SKM-1 (cell line): ENCODE data around the gene TMPRSS12.
"Not testable (repeated sequence)": the region's sequence is repeated elsewhere in the genome, so short reads cannot be mapped to it uniquely, and the experiment has no call there.

Experiments
- DNase-seq: peaks from one replicate; lab custom pipeline; 2025; ENCODE audit not compliant: unreplicated experiment; lab: John Stamatoyannopoulos, UW

The TMPRSS12 gene, protein sequence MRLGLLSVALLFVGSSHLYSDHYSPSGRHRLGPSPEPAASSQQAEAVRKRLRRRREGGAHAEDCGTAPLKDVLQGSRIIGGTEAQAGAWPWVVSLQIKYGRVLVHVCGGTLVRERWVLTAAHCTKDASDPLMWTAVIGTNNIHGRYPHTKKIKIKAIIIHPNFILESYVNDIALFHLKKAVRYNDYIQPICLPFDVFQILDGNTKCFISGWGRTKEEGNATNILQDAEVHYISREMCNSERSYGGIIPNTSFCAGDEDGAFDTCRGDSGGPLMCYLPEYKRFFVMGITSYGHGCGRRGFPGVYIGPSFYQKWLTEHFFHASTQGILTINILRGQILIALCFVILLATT

DNA sequence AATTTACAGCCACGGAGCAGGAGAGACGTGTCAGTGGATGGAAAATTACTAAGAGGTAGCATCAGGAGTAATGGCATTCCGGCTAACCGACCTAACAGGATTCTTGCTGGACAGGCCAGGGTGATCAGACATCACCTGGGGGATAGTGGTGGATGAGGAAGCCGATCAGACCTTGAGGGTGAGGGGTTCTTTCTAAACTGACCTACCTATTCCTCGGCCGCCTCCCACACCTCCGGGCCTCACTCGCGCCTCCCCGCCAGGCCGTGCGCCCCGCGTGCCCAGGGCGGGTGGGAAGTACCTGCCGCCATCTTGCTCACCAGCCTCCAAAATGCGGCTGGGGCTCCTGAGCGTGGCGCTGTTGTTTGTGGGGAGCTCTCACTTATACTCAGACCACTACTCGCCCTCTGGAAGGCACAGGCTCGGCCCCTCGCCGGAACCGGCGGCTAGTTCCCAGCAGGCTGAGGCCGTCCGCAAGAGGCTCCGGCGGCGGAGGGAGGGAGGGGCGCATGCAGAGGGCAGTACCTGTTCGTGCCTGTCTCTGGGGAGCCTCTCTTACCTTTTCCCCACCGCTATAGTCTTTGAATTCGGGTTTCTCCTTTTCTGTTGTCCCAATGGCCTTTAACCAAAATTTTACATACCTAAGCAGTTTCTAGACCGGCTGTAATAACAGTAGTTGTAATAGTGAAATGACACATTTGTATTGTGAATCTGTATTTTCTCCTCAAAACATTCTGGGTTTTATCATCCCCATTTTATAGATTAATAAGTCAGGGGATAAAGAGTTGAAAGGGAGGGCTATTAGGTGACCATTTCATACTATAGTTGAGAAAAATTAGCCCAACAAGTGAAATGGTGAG lies at the start of gene TMPRSS12:
TMPRSS12 (plus strand) TSS at position 290 of the 857 bp plus-strand sequence; CDS start at position 329, 39 bp downstream.
- no peak for DNase-seq

DNA sequence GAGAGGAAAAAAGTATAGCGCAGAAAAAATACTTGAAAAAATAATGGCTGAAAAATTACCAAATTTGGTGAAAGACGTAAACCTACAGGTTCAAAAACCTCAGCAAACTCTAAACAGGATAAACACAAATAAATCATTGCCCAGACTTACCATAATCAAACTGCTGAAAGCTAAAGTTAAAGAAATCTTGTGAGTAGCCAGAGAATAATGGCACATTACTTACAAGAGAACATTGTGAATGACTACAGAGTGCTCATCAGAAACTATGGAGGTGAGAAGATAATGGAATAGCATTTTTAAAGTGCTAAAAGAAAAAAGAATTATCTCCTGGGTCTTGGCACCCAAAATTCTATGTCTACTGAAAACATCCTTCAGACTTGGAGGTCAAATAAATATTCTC lies 42.8 kb upstream of the TMPRSS12 start:
- no peak for DNase-seq

DNA sequence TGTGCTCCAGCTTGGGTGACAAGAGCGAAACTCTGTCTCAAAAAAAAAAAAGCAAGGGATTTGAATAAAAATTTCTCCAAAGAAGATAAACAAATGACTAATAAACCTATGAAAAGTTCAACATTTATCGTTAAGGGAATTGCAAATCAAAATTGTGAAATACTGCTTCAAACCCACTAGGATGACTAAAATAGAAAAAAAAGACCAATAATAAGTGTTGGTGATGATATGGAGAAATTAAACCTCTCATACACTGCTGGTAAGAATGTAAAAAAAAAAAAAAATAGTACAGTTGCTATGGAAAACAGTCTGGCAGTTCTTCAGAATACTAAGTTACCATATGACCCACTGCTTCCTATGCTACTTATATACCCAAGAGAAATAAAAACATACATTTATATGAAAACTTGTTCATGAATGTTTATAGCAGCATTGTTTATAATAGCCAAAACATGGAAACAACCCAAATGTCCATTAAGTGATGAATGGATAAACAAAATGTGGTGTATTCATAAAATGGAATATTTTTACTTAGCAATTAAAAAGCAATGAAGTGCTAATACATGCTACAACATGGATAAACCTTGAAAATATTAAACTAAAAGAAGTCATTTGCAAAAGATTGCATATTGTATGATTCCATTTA lies 39.4 kb upstream of the TMPRSS12 start:
- DNase-seq = no peak

DNA sequence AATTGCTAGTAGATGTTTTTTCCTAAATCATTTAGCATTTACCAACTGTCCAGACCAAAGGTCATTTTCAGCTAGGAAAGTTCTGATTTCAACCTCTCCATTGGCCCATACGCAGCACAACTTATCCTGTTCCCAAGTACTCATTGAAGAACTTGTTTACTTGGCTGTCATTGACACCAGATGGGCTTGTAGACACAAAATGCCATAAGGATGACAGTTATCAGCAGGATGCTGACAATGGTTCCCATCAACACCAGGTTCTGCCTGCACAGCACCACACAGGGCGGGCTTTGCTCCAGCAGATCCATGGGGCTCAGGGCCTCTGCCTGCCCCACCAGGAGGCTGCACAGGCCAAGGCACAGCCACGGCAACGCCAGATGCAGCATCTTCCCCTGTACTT lies 36.5 kb upstream of the TMPRSS12 start:
- DNase-seq = no peak

DNA sequence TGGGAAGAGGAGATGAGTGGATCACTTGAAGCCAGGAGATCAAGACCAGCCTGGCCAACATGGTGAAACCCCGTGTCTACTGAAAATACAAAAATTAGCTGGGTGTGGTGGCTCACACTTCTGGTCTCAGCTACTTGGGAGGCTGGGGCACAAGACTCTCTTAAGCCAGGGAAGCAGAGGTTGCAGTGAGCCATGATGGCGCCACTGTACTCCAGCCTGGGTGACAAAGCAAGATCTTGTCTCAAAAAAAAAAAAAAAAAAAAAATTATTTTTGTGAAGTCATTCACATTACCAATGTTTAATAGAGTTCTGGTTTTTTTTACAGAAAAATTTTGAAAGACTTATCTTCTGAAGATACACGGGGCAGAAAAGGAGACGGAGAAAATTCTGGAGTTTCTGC lies 33.6 kb upstream of the TMPRSS12 start:
- not testable (repeated sequence) for DNase-seq

DNA sequence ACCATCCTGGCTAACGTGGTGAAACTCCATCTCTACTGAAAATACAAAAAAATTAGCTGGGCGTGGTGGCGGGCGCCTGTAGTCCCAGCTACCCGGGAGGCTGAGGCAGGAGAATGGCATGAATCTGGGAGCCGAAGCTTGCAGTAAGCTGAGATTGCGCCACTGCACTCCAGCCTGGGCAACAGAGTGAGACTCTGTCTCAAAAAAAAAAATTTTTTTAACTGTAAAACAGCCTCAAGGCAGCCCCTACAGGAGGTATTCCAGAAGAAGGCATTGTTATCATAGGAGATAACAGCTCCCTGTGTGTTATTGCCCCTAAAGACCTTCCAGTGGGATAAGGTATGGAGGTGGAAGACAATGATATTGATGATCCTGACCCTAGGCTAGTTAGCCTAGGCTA lies 27.8 kb upstream of the TMPRSS12 start:
- not testable (repeated sequence) for DNase-seq

DNA sequence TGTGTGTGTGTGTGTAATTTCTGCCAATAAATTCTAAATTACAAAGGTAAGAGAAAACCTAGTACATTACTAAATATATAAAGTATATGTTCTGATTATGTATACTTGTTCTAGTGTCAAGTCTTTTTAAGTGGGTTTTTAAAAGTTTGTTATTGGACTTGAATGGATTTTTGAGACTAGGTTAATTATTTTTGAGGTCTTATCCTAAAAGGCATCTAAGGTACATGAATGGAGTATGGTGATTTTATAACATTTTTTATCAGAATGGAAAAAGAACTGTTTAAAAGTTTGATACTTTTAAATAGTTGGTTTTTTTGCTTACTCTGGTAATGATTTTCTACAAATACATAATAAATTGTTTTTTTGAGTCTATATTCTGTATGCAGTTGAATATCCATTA lies 22.5 kb upstream of the TMPRSS12 start:
- DNase-seq = no peak

DNA sequence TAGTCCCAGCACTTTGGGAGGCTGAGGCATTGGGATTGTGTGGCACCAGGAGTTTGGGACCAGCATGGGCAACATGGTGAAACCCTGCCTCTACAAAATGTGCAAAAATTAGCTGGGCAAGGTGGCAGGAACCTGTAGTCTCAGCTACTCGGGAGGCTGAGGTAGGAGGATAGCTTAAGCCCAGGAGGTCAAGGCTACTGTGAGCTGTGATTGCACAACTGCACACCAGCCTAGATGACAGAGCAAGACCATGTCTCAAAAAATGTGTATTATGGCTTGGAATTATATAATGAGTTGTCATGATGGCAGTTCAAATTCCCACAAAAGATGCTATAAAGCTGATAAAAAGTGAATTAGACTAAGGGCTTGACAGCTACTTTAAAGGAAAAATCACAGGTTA lies 20.6 kb upstream of the TMPRSS12 start:
- DNase-seq = no peak

DNA sequence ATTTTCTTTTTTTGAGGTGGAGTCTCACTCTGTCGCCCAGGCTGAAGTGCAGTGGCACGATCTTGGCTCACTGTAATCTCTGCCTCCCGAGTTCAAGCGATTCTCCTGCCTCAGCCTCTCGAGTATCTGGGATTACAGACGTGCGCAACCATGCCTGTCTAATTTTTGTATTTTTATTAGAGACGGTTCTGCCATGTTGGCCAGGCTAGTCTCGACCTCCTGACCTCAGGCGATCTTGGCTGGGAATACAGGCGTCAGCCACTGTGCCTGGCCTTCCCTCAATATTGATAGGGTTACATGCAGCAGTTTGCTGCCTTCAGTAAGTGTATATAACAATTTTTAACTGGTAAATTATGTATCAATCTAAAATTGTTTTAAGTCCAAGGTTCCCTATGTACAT lies 19.0 kb upstream of the TMPRSS12 start:
- DNase-seq = not testable (repeated sequence)

DNA sequence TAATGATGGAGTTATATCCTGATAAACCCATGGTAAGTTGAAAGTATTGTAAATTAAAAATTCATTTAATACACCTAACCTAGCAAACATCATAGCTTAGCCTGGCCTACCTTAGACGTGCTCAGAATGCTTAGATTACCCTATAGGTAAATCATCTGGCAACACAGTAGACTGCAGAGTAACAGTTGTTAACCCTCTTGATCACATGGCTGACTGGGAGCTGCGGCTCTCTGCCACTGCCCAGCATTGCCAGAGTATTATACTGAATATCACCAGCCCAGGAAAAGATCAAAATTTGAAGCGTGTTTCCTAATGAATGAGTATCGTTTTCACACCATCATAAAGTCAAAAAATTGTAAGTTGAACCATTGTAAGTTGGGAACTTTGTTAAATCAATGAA lies 17.8 kb upstream of the TMPRSS12 start:
- DNase-seq = no peak

DNA sequence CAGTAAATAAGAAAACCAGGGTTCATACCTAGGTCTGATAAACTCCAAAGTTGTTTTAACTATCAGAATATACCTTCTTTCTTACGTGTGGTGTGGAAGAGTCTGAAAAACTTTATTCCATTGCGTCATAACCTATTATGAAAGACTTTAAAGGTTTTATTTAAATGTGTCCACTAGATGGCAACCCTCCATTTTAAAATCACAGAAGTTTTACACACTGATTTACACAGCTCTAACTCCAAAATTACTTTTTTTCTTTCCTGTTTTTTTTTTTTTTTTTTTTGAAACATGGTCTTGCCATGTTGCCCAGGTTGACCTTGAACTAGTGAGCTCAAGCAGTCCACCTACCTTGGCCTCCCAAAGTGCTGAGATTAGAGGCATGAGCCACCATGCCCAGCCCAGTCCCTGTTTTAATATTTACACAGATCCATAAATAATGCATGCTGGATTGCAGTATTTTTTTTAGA lies 17.3 kb upstream of the TMPRSS12 start:
- peak; percentile 20 for DNase-seq

DNA sequence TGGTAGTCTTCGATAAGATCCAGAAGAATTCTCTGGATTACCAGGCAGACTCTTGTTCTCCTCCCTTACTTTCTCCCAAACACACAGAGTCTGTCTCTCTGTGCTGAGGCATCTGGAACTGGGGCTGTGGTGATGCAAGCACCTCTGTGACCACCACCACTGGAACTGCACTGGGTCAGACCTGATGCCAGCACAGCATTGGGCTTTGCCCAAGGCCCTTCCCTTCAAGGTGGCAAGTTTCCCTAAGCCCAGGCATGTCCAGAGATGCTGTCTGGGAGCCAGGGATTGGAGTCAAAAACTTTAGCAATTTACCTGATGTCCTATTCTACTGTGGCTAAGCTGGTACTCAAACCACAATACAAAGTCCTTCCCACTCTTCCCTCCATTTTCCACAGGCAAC lies 14.6 kb upstream of the TMPRSS12 start:
- DNase-seq = no peak

DNA sequence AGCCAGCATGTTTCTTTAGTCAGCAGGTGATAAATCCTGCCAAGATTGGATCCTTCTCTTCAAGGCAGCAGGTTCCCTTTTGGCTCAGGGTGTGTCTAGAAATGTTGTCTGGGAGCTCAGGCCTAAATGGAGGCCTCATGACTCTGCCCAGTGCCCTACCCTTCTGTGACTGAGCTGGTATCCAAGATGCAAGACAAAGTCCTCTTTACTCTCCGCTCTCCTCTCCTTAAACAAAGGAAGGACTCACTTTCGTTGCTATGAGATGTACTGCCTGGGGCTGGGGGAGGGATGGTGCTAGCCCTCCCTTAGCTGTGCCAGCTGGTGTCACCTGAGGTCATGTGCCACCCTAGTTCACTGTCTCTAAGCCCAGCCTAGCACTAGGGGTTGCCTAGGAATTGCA lies 13.8 kb upstream of the TMPRSS12 start:
- DNase-seq = no peak

DNA sequence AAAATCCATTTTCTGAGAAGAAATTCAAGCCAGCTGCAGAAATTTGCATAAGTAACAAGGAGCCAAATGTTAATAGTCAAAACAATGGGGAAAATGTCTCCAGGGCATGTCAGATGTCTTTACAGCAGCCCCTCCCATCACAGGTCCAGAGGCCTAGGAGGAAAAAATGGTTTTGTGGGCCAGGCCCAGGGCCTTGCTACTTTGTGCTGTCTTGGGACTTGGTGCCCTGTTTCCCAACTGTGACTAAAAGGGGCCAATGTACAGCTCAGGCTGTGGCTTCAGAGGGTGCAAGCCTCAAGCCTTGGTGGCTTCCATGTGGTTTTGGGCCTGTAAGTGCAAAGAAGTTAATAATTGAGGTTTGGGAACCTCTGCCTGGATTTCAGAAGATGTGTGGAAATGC lies 8.9 kb upstream of the TMPRSS12 start:
- DNase-seq = not testable (repeated sequence)

DNA sequence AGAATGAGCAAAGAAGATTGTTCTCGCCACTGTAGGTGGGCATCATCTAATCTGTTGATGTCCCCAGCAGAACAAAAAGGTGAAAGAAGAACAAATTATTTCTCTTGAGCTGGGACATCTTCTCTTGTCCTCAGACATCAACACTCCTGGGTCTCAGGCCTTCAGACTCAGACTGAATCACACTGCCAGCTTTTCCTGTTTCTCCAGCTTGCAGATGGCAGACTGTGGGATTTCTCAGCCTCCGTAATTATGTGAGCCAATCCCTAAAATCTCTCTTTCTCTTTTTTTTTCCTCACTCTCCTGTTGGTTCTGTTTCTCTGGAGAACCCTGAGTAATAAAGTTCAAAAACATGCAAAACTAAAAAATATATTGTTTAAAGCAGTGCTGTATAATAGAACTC lies 3.7 kb upstream of the TMPRSS12 start:
- DNase-seq = no peak

DNA sequence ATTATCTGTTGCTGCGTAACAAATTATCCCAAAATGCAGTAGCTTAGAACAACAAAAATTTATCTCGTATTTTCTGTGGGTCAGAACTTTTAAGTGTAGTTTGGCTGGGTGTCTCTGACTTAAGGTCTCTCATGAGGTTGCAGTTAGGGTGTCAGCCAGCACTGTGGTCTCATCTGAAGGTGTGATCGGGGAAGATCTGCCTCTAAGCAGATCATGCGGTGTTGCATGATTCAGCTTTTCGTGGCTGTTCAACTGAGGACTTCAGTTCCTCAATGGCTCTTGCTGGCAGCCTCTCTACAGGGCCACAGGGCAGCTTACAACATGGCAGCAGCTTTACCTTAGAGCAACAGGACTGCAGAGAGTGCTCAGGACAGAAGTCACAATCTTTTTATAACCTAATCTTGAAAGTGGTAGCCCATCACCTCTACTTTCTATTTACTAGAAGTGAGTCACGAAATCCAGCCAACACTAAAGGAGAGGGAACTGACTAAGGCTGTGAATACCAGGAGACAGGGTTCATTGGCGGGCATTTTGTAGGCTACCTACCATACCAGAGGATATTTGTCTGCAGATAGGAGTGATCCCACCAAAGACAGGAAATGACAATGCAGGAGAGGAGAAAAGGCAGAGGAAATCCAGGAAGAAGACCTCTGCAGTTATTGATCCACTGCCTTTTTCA lies 1.8 kb upstream of the TMPRSS12 start:
- no peak for DNase-seq

DNA sequence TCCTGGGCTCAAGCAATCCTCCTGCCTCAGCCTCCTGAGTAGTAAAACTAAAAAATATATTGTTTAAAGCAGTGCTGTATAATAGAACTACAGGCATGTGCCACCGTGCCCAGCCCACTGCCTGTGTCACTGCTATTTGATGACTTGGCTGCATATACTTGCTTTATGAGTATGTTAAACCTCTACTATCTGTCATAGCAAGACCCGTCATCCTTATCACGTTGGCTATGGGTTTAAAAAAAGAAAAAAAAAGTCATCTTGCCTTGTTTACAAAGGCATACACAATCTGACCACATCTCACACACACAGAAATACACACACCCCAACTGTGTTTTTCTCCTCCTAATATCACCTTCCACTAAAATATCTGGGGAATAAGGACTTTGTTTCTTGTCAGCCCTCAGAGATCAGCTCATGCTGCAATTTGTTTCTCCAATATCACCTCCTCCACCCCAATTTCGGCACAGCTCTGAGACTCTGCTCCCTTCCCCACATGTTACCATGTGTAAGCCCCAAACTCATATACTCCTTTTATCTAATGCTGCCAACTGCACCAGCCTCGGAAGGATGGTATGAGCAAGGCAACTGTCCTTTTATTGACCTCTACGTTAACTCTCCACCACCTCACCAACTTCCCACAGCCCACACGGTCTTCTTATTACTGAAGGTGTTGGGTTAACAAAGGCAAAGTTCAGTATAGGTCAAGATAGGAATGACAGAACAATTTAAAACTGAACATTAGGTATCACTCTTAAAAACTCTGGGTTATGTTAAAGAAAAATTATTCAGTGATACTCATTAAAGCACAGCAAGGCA lies 802 bp upstream of the TMPRSS12 start:
- DNase-seq = no peak

DNA sequence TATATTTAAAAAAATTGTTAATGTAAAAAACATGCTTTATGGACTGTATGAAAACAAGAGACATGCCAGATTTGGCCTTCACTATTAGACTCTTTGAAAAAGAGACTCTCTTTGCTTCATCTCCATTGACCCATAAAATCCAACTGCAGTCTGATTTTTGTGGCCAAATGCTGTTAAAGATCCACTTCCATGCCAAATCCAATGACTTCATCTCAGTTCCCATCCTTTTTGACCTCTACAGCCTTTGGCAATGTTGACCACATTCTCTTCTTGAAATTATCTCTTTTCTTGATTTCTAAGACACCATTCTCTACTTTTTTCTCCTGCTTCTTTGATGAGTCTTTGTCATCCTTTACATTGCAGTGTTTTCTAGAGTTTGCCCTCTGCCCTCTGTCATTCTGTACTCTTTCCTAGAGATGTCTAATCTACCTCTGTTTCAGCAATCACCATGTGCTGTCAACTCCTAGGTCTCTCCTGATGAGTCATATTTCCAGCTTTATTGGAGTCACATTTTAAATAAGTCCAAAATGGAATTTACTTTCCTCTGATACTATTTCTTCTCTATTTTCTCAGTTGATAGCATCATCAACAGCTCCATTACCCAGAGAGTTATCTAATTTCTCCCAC lies 2.4 kb downstream of the TMPRSS12 start:
- no peak for DNase-seq

DNA sequence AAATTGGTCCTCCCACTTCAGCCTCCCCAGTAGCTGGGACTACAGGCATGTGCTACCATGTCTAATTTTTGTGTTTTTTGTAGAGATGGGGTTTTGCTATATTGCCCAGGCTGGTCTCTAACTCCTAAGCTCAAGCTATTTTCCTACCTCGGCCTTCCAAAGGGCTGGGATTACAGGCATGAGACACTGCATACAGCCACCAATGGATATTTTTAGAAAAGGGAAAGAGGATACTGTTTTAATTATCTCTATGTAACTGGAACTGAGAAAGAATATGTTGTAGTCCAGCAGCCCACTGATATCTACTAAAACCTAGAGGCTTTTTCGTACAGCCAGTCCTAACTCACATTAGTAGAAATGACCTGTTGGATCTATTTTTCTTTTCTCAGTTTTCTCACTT lies 6.2 kb downstream of the TMPRSS12 start:
- no peak for DNase-seq

DNA sequence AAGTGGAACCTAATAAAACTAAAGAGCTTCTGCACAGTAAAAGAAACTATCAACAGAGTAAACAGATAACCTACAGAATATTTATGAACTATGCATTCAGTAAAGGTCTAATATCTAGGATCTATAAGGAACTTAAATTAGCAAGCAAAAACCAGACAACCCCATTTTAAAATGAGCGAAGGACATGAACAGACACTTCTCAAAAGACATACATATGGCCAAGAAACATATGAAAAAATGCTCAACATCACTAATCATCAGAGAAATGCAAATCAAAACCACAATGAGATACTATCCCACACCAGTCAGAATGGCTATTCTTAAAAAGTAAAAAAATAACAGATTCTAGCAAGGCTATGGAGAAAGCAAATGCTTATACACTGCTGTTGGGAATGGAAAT lies 12.5 kb downstream of the TMPRSS12 start:
- DNase-seq = not testable (repeated sequence)
